ENCODE results near the gene RAD51B. TPM values are rescaled to one million over a fixed set of nuclear protein-coding genes. Genes with fewer than 3 reads are reported as not detected.

The RAD51B gene
- total RNA-seq, 1 donor from 2014 or later, result 2.5 TPM

GRCh38 chr14:68665131-68665530 is 845.6 kb downstream of the RAD51B start:
- DNase-seq, result no peak
- ATAC-seq (ENCODE audit: poor library complexity), result no peak
- intact Hi-C loops (cut with DNase I), result no loop called here

GRCh38 chr14:68665792-68666204 is 846.2 kb downstream of the RAD51B start:
- ATAC-seq (ENCODE audit: poor library complexity), result peak; percentile 41
- DNase-seq, result no peak
- intact Hi-C loops (cut with DNase I), result no loop called here

DNA sequence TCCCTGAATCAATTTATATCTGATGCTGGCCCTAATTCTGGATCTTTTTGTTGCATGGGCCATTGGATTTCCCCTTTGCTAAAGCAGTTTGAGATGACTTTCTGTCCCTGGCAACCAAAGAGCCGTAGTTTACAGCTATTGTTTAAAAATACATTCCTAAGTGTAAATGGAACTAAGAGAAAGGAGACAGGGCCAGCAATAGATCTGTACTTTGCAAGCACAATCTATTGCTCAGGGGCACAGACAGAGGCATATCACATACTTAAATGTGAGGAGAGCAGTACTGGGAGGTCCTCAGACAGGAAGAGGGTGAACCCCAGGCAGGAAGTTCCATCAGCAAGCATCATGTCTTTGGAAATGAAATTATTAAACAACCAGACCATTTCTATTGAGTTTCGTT is 846.7 kb downstream of the RAD51B start:
- intact Hi-C loops (cut with DNase I), result no loop called here
- ATAC-seq (ENCODE audit: poor library complexity) (peak; percentile 9), DNase-seq (no peak)

DNA sequence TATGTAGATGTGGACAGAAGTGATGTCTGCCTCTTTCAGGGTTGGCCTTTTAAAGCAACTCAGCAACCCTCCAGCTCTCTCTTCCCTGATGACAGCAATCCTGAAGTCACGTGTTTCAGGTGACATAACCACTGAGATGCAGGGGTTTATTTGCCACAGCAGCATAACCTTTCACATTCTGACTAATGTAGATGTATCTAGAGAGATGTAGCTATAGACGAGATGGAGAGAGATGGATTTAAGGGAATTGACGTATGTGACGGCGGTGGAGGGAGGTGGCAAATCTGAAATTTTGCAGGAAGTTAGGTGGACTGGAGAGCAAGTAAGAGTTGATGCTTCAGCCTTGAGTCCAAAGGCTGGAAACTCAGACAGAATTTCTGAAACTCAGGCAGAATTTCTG is 847.3 kb downstream of the RAD51B start:
- DNase-seq (no peak), ATAC-seq (ENCODE audit: poor library complexity) (no peak)
- intact Hi-C loops (cut with DNase I), result no loop called here

- DNase-seq, result no peak
- intact Hi-C loops (cut with DNase I), result no loop called here
- ATAC-seq (ENCODE audit: poor library complexity), result no peak
Observed at GRCh38 chr14:68667313-68667791, 847.8 kb downstream of the RAD51B start.

- intact Hi-C loops (cut with DNase I), result no loop called here
- ATAC-seq (ENCODE audit: poor library complexity) (no peak), DNase-seq (no peak)
Observed at GRCh38 chr14:68668028-68668427, 848.4 kb downstream of the RAD51B start.

GRCh38 chr14:68668531-68668930 is 849.0 kb downstream of the RAD51B start:
- intact Hi-C loops (cut with DNase I), result no loop called here
- no peak for DNase-seq
- ATAC-seq (ENCODE audit: poor library complexity), result no peak

DNA sequence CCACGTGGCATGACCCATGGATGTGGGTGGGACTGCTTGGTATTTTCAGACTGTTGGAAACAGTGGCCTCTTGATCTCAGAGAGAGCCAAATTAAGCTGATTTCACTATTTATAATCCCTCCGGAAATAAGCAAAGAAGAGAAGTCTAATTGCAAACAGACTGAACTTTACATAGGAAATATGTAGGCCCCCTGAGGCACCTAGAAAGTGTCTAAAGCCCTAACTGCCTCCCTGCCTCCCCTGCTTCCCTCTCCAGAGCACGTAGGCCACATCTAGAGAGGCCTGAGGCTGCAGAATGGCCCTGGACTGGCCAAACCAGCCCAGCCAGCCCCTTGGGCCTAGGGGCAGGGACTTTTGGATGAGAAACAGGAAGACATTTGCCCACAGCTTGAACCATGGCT is 849.5 kb downstream of the RAD51B start:
- intact Hi-C loops (cut with DNase I), result no loop called here
- DNase-seq (no peak), ATAC-seq (ENCODE audit: poor library complexity) (no peak)

DNA sequence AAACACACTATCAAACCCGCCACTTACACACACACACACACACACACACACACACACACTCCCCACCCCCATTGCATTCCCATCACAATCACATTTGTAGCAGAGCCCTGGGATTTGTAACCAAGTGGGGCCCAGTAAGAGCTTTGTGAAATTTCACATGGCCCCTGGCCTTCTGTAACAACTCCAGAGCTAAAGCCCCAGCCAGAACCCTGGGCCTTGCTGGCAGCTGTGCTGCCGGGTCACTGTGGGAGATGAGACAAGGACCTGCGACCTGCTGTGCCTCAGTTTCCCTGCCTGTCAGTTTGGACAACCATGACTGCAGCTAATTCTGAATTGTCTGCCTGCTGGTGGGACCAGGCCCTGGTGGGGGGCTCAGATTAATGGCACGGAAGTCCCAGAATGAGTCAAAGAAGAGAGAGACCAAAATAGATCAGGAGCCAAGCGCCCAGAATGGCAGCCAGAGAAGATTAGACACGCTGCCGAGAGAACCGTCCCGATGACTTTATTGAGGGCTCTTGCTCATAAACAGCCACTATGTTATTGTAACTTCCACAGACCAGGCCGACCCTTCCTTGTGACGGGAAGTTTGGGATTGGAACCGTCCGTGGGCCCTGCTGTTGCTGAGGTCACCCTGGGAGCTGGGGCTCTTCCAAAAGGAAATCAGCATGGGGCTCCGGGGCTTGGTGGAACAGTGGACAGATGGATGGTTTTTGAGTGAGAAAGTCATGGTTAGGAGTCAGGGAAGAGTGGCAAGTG is 850.2 kb downstream of the RAD51B start:
- ATAC-seq (ENCODE audit: poor library complexity), result peak; percentile 39
- DNase-seq, result peak; percentile 58
- intact Hi-C loops (cut with DNase I), result no loop called here

DNA sequence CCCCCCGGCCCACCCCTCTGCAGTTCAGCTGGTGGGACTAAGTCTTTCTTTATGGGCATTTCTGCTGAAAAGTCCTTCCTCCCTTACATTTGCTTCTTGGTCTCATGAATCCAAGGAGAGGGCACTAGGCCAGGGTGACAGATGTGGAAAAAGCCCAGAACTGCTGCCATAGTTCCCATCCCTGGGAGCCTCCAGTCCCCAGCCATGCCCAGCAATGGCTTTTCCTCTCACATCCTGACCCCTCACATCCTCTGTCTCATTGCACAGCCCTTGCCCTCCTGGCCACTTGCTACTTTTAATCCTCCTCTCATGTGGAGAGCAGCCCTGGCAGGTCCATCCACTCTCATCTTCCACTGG is 850.8 kb downstream of the RAD51B start:
- DNase-seq, result no peak
- intact Hi-C loops (cut with DNase I), result no loop called here
- ATAC-seq (ENCODE audit: poor library complexity), result peak; percentile 4

DNA sequence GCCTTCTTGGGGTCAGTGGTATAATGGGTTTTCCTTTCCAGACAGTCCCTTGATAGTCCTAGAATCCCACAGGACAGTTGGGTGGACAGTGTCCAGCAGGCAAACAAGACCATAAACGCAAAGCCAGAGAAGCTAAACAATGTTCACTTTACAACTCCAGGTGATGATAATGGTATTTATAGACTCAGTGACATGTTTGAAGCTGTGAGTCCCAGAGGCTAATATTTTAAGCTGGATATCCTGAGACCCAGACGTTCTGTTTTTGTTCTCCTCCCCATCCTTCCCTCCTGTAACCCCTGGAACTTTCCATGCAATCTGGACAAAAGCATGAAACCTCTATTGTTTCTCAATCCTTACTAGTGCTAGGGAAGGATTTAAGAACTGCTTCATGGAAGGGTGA is 852.3 kb downstream of the RAD51B start:
- peak; percentile 61 for ATAC-seq (ENCODE audit: poor library complexity)
- DNase-seq, result no peak
- intact Hi-C loops (cut with DNase I), result no loop called here

DNA sequence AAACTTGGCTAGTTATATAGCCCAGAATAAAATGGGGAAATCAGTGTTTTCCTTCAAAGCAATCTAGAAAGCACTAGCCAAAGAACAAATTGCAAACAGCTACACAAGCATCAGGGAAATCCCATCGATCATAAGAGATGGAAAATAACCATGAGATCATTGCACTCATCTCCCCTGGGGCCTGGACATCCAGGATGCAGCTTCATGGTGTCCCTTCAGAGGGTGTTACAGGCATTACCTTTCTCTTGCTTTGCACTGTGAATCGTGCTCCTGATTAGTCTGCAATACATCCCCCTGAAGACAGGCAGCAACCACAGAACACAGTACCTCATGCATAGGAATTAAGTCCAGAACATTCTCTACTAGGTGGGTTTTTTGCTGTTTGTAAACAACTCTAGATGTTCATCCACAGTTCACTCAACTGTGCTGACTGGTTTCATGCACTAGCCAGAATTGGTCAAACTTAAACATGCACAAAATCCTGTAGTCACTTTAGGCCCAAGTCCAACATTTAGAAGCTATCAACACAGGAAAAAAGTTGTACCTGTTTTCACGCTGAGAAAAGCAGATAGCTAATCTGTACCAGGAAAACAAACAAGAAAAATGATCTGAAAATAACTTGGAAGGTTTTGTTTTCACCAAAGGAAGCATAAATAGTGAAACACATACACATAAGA is 853.2 kb downstream of the RAD51B start:
- intact Hi-C loops (cut with DNase I), result no loop called here
- no peak for DNase-seq
- no peak for ATAC-seq (ENCODE audit: poor library complexity)

DNA sequence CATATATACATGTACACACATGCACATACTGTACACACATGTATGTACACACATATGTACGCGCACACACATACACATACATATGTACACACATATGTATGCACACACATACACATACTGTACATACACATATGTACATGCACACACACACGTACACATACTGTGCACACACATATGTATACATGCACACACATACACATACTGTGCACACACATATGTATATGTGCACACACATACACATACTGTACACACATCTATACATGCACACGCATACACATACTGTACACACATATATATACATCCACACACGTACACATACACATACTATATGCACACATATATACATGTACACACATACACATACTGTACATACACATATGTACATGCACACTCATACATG is 853.9 kb downstream of the RAD51B start:
- DNase-seq, result no peak
- no peak for ATAC-seq (ENCODE audit: poor library complexity)
- intact Hi-C loops (cut with DNase I), result no loop called here

GRCh38 chr14:68674538-68675232 is 855.1 kb downstream of the RAD51B start:
- intact Hi-C loops (cut with DNase I), result no loop called here
- ATAC-seq (ENCODE audit: poor library complexity) (no peak), DNase-seq (no peak)

DNA sequence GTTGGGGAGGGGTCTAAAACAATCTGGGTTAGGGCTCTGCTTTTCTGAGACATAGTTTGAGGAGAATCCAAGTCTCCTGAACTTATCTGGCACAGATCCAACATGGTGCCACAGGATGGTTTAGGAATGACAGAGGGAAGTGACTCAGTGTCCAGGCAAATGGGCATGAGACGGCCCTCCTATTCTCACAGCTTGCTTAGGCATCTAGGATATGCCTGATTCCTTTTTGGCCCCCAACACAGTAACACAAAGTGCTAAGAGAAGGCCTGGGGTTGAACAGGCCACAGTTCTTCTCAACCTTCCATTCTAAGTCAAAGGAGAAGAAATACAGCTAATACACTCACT is 855.6 kb downstream of the RAD51B start:
- ATAC-seq (ENCODE audit: poor library complexity) (no peak), DNase-seq (no peak)
- intact Hi-C loops (cut with DNase I), result no loop called here

- no peak for ATAC-seq (ENCODE audit: poor library complexity)
- intact Hi-C loops (cut with DNase I), result no loop called here
- no peak for DNase-seq
Observed at GRCh38 chr14:68676511-68676943, 856.9 kb downstream of the RAD51B start.

- intact Hi-C loops (cut with DNase I), result no loop called here
- DNase-seq, result no peak
Observed at GRCh38 chr14:68677476-68677875, 857.9 kb downstream of the RAD51B start.

GRCh38 chr14:68677901-68678300 is 858.3 kb downstream of the RAD51B start:
- DNase-seq (no peak), ATAC-seq (ENCODE audit: poor library complexity) (no peak)
- intact Hi-C loops (cut with DNase I), result no loop called here

More at GRCh38 chr14:68677476-68677875, 857.9 kb downstream of the RAD51B start:
- ATAC-seq (ENCODE audit: poor library complexity), result no peak

DNA sequence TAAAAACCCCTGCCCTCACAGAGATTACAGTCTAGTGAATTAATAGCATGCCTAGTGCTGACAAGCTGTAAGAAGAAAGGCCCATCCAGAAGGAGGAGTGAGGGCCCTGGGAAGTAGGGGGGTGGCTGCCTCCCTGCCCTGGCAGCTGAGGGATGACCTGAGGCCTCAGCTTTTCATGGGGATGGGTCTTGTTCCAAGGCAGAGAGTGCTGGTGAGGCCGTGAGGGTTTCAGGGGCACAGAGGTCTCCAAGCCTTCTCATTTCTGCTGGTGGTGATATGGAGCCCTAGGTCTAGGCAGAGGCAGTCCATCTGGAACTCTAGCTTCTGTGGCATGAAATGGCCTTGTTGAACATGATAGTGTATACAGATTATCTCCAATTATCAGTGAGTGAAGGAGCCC is 858.9 kb downstream of the RAD51B start:
- intact Hi-C loops (cut with DNase I), result no loop called here
- no peak for ATAC-seq (ENCODE audit: poor library complexity)

DNA sequence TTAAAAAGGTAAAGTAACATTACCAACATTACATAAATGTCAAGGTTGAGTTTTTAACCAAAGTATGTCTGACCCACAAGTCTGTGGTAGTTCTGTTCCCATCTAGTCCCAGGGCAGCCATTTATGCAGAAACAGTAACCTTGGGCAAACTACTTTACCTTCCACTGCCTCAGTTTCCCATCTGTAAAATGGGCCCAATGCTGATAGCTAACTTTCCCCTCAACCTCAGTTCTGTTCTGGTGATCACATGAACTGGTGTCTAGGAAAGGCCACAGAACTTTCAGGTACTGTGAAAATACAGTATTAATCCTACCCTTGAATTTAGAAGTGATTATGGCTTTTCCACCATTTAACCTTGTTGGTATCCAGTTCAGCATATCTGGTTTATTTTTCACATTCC is 859.7 kb downstream of the RAD51B start:
- intact Hi-C loops (cut with DNase I), result no loop called here
- ATAC-seq (ENCODE audit: poor library complexity), result no peak
- DNase-seq, result no peak

More for the DNA sequence above, 858.9 kb downstream of the RAD51B start:
- no peak for DNase-seq

Measured in Right ventricle myocardium superior (tissue), 1 donor.